PC-3 (cell line): ENCODE data around the gene DPF1. TPM values are rescaled to one million over a fixed set of nuclear protein-coding genes. Genes with fewer than 3 reads are reported as not detected.

ENCODE experiments used
- ATAC-seq: fragments of 200-7000 bp; cut with Tn5 transposase; 2 replicates; pipeline ENCODE4 v1.9.1; 2020; ENCODE audit warnings: mild to moderate bottlenecking, moderate library complexity
- BruUV-seq: library from RNA; stranded (reverse); fragments of 400-500 nt; replicated peaks from 2 replicates; lab custom pipeline; 2021; lab: Mats Ljungman, UMichigan
- CTCF ChIA-PET: fragments of 300-600 bp; sonication (Branson Sonifier 250); formaldehyde crosslinking; loops from one replicate; lab custom pipeline; 2022; ENCODE audit warnings: antibody characterized with exemption; lab: Charles Lee
- POLR2A ChIA-PET: fragments of 300-600 bp; sonication (Branson Sonifier 250); formaldehyde crosslinking; loops from one replicate; lab custom pipeline; 2022; ENCODE audit warnings: antibody characterized with exemption; ENCODE audit not compliant: unreplicated experiment; lab: Charles Lee
- DNase-seq: peaks from one replicate; pipeline ENCODE4 v3.0.0-alpha.2; 2015
- H2AFZ ChIP-seq: fragments of 300-600 bp; sonication (generic); 2 replicates; pipeline ENCODE4 v1.6.0; 2016; ENCODE audit warnings: antibody characterized with exemption, low read length
- H3F3A ChIP-seq: fragments of 300-600 bp; sonication (generic); one replicate; pipeline ENCODE4 v1.6.0; 2017; ENCODE audit warnings: antibody characterized with exemption, low read length, control low read depth, mild to moderate bottlenecking; ENCODE audit not compliant: unreplicated experiment
- H3K27ac ChIP-seq: fragments of 300-600 bp; sonication (generic); 2 replicates; pipeline ENCODE4 v1.5.1; 2016; ENCODE audit warnings: mild to moderate bottlenecking, low read length
- H3K27me3 ChIP-seq: fragments of 300-600 bp; sonication (generic); 2 replicates; pipeline ENCODE4 v1.6.1; 2016; ENCODE audit warnings: low read length, mixed read lengths
- H3K36me3 ChIP-seq: fragments of 300-600 bp; sonication (generic); 2 replicates; pipeline ENCODE4 v1.6.1; 2016; ENCODE audit warnings: low read depth, mixed run types, low read length, mixed read lengths
- H3K4me1 ChIP-seq: fragments of 300-600 bp; sonication (generic); 2 replicates; pipeline ENCODE4 v1.5.1; 2016; ENCODE audit warnings: low read length; ENCODE audit not compliant: insufficient read depth
- H3K4me2 ChIP-seq: fragments of 300-600 bp; sonication (generic); 2 replicates; pipeline ENCODE4 v1.6.0; 2016; ENCODE audit warnings: low read length
- H3K4me3 ChIP-seq: fragments of 300-600 bp; sonication (generic); 2 replicates; pipeline ENCODE4 v1.5.1; 2016; ENCODE audit warnings: mild to moderate bottlenecking, low read length, mixed read lengths
- H3K79me2 ChIP-seq: fragments of 300-600 bp; sonication (generic); 2 replicates; pipeline ENCODE4 v1.6.1; 2017; ENCODE audit warnings: low read length, mixed read lengths
- H3K9ac ChIP-seq: fragments of 300-600 bp; sonication (generic); 2 replicates; pipeline ENCODE4 v1.6.0; 2016; ENCODE audit warnings: mild to moderate bottlenecking, low read length
- H3K9me2 ChIP-seq: fragments of 300-600 bp; sonication (generic); replicated peaks from 2 replicates; pipeline ENCODE4 v1.6.1; 2016; ENCODE audit warnings: mixed run types, low read length, mixed read lengths
- H3K9me3 ChIP-seq: fragments of 300-600 bp; sonication (generic); 2 replicates; pipeline ENCODE4 v1.6.1; 2016; ENCODE audit warnings: low read length, mixed read lengths
- H4K20me1 ChIP-seq: fragments of 300-600 bp; sonication (generic); 2 replicates; pipeline ENCODE4 v1.6.1; 2016; ENCODE audit warnings: low read length, mixed read lengths
- CTCF ChIP-seq: fragments of 300-600 bp; sonication (generic); conservative IDR thresholded peaks from 2 replicates; pipeline ENCODE4 v1.5.1; 2017; ENCODE audit warnings: antibody characterized with exemption, low read depth, mild to moderate bottlenecking, low read length
- EZH2 ChIP-seq: fragments of 300-600 bp; sonication (generic); IDR thresholded peaks from one replicate; pipeline ENCODE4 v1.6.1; 2017; ENCODE audit warnings: antibody characterized with exemption, mild to moderate bottlenecking, low read length; ENCODE audit not compliant: unreplicated experiment
- EZH2phosphoT487 ChIP-seq: fragments of 300-600 bp; sonication (generic); IDR thresholded peaks from 2 replicates; pipeline ENCODE4 v1.6.1; 2018; ENCODE audit warnings: mild to moderate bottlenecking, antibody characterized with exemption, low read length, borderline replicate concordance
- intact Hi-C: fragments of 100-400 bp; cut with micrococcal nuclease; formaldehyde crosslinking; loops from 2 replicates; pipeline ENCODE4 v1.9.0; 2023
- total RNA-seq: library from RNA; depleted of rRNA; stranded (reverse); fragments of >200 nt; gene quantifications from 2 replicates; pipeline ENCODE4 v1.2.3, GENCODE V29; 2014

DPF1 gene
- total RNA-seq, 1 experiment from 2014 or later, result 8.1 TPM

GRCh38 chr19:38255383-38256014 lies 31.5 kb upstream of the DPF1 start:
- H3K9me3 ChIP-seq, result no peaks in the 10 kb centered on the region
- no peak overlapping the region for H2AFZ ChIP-seq
- H3K4me3 ChIP-seq, result no peak overlapping the region
- intact Hi-C loops, result no loop called here
- no peaks in the 10 kb centered on the region for H3F3A ChIP-seq
- no peaks in the 10 kb centered on the region for H4K20me1 ChIP-seq
- no peak overlapping the region for H3K9ac ChIP-seq
- H3K4me2 ChIP-seq, result no peak overlapping the region
- BruUV-seq, result no TSS peak
- H3K27me3 ChIP-seq, result no peaks in the 10 kb centered on the region
- ChIA-PET POLR2A (no interaction called here), CTCF (no interaction called here)
- DNase-seq (no peak), ATAC-seq (no peak)
- H3K27ac ChIP-seq, result no peak overlapping the region
- H3K36me3 ChIP-seq, result no peaks in the 10 kb centered on the region
- H3K79me2 ChIP-seq, result no peaks in the 10 kb centered on the region
- peaks cover 4% of the 10 kb centered on the region; the same call in 1 of the 2 replicates for H3K4me1 ChIP-seq
- H3K9me2 ChIP-seq, result no peaks in the 10 kb centered on the region
- TF ChIP-seq CTCF, result no peak
- TF ChIP-seq EZH2phosphoT487, result no peak
- TF ChIP-seq EZH2, result no peak

GRCh38 chr19:38253788-38254187 lies 29.8 kb upstream of the DPF1 start:
- DNase-seq (no peak), ATAC-seq (no peak)
- no peak for TF ChIP-seq CTCF
- TF ChIP-seq EZH2, result no peak
- no peak for TF ChIP-seq EZH2phosphoT487
- no peaks in the 10 kb centered on the region for H3K9me3 ChIP-seq
- H3K36me3 ChIP-seq, result no peaks in the 10 kb centered on the region
- no peaks in the 10 kb centered on the region for H3K27me3 ChIP-seq
- CTCF ChIA-PET, result no interaction called here
- no peaks in the 10 kb centered on the region for H4K20me1 ChIP-seq
- no peak overlapping the region for H2AFZ ChIP-seq
- no peaks in the 10 kb centered on the region for H3K9me2 ChIP-seq
- no peak overlapping the region for H3K4me2 ChIP-seq
- H3K27ac ChIP-seq, result no peak overlapping the region
- H3K4me3 ChIP-seq, result no peak overlapping the region
- no TSS peak for BruUV-seq
- no peaks in the 10 kb centered on the region for H3F3A ChIP-seq
- intact Hi-C loops, result no loop called here
- no peaks in the 10 kb centered on the region for H3K79me2 ChIP-seq
- POLR2A ChIA-PET, result no interaction called here
- H3K9ac ChIP-seq, result no peak overlapping the region
- peaks cover 4% of the 10 kb centered on the region; the same call in 1 of the 2 replicates for H3K4me1 ChIP-seq

DNA sequence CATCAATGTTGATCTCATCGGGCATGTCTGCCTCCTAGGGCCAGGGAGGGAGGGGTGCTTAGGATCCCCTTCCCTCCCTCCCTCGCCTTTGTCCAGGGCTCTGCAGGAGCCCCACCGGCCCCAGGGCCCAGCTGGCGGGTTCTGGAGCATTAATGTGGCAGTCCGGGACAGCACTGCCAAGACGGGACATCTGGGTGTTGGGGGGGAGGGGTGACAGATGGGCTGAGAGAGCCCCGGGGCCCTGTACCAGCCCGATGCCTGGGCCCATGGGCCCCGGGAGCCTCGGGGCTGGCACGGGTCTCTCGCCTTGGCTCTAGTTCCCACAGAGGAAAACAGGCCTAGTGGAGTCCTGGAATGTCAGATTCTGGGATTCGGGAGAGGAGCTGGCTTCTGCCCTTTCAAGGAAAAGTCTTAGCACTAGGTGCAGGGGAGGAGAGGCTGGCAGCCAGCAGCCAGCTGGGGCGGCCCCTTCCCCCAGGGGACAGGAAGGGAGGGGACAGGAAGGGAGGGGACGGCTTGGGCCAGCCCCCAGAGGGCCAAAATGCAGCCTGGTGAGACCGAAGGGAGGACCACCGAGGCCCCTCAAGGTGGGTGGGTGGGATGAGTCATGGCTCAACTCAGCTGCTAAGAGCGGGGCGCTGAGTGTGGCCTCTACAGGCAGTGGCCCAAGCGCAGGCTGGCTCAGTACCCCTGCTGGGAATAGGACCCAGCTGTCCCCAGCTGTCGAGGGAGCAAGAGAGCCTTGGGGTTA lies 29.1 kb upstream of the DPF1 start:
- H3K9me2 ChIP-seq, result no peaks in the 10 kb centered on the region
- no peak overlapping the region for H2AFZ ChIP-seq
- no peak overlapping the region for H3K4me2 ChIP-seq
- no peak for DNase-seq
- no peaks in the 10 kb centered on the region for H3K9me3 ChIP-seq
- H3K4me3 ChIP-seq, result no peak overlapping the region
- BruUV-seq, result no TSS peak
- ChIA-PET CTCF (no interaction called here), POLR2A (no interaction called here)
- no peak overlapping the region for H3K9ac ChIP-seq
- H3K27ac ChIP-seq, result no peak overlapping the region
- no peaks in the 10 kb centered on the region for H3K27me3 ChIP-seq
- H3K4me1 ChIP-seq, result peaks cover 4% of the 10 kb centered on the region; the same call in 1 of the 2 replicates
- H4K20me1 ChIP-seq, result no peaks in the 10 kb centered on the region
- no peak for ATAC-seq
- no peaks in the 10 kb centered on the region for H3F3A ChIP-seq
- no peaks in the 10 kb centered on the region for H3K79me2 ChIP-seq
- H3K36me3 ChIP-seq, result no peaks in the 10 kb centered on the region
- TF ChIP-seq EZH2, result no peak
- no peak for TF ChIP-seq EZH2phosphoT487
- no peak for TF ChIP-seq CTCF
- intact Hi-C loops, result no loop called here
